SU-DHL-6 (cell line): ENCODE measurements around the gene SLITRK2.

Experiments used
- CTCF ChIP-seq: fragments of 200-600 bp; sonication (generic); IDR thresholded peaks from one replicate; pipeline ENCODE4 v1.5.1; 2017; ENCODE audit warnings: antibody characterized with exemption, mild to moderate bottlenecking, low read length, moderate library complexity; ENCODE audit not compliant: insufficient read depth, poor library complexity, severe bottlenecking
- EZH2phosphoT487 ChIP-seq: fragments of 200-600 bp; sonication (generic), shearing (Covaris generic); conservative IDR thresholded peaks from 2 replicates; pipeline ENCODE4 v1.6.1; 2018; ENCODE audit warnings: mild to moderate bottlenecking, antibody characterized with exemption, low read length, moderate library complexity, mixed read lengths

- TF ChIP-seq CTCF = no peak
- no peak for TF ChIP-seq EZH2phosphoT487
Measured at GRCh38 chrX:145861818-145862217, 44.2 kb downstream of the SLITRK2 start.
